Stimulated activated CD8-positive, alpha-beta memory T cell treated with anti-CD3 and anti-CD28 coated beads, Interleukin-4, amount 100 ng/mL, for 1 hour (primary cell): Measurements from ENCODE around the gene MYO18B.

ENCODE experiments used
- DNase-seq, 2 donors: peaks; one replicate each; pipeline ENCODE4 v3.0.0-alpha.2; 2020; ENCODE audit warnings: low read depth in 2 of 2, low spot score in 1 of 2

MYO18B gene

DNA sequence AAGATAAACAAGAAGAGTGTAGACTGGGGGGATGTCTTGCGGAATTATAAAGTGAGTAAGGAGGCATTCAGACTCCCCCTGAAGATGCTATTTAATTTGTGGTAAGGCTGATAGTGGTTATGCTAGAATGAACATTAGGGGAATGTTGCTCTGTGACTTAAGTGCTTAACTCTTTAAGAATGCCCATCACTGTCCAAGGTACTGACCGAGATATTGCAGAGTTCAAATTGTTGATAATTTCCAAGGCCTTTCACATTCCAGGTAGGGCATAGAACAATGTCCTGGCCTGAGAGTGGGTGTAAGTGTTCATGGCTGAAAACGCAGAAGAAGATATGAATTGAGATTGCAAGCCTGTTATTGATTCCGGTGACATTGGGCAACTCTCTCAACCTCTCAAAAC, 337.0 kb downstream of the MYO18B start:
- DNase-seq, result no peak
